ENCODE measurements around the gene WDR1. TPM values are rescaled to one million over a fixed set of nuclear protein-coding genes. Genes with fewer than 3 reads are reported as not detected.

The WDR1 gene
- total RNA-seq, 2 donors from 2014 or later = 437 to 476 TPM

DNA sequence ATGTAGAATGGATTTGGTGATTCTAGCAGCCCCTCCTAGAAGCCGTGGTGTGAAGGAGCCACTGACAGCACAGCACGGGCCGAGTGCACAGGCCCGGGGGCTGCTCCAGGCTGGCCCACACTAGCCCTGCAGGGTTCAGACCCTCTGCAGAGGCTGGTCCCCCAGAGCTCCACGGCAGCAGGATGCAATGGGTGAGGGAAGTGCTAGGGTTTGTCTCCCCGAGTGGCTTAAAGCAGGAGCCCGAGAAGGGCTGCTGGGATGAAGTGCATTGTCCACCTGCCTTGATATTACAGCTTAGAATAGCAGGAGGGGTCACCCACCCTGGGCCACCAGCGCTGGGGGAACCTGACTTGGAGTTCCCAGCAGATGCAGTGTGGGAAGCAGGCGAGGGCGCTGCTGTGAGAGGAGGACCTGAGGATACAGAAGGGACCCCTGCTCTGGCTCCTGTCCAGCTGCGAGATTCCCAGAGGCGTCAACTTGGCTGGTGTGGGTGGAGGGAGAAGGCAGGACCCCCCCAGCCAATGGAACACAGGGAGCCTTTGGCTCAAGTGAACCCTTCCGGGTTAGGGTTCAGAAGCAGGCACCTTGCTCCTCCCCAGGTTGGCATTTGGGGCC is 30.0 kb downstream of the WDR1 start:
- Histone ChIP-seq H3K27ac (no peak overlapping the region), H3K4me3 (no peak overlapping the region), H3K9me3 (no peaks in the 10 kb centered on the region), H3K4me1 (peaks cover 6% of the 10 kb centered on the region), H3K9ac (ENCODE audit: low read depth in 2 of 2, low read length in 2 of 2) (no peak overlapping the region), H3K27me3 (no peaks in the 10 kb centered on the region), H3K36me3 (peaks cover 70% of the 10 kb centered on the region)
- intact Hi-C loops (cut with DNase I) = no loop called here
- TF ChIP-seq, protein P1, sequence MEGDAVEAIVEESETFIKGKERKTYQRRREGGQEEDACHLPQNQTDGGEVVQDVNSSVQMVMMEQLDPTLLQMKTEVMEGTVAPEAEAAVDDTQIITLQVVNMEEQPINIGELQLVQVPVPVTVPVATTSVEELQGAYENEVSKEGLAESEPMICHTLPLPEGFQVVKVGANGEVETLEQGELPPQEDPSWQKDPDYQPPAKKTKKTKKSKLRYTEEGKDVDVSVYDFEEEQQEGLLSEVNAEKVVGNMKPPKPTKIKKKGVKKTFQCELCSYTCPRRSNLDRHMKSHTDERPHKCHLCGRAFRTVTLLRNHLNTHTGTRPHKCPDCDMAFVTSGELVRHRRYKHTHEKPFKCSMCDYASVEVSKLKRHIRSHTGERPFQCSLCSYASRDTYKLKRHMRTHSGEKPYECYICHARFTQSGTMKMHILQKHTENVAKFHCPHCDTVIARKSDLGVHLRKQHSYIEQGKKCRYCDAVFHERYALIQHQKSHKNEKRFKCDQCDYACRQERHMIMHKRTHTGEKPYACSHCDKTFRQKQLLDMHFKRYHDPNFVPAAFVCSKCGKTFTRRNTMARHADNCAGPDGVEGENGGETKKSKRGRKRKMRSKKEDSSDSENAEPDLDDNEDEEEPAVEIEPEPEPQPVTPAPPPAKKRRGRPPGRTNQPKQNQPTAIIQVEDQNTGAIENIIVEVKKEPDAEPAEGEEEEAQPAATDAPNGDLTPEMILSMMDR (IDR thresholded peaks at IDR 0.05) = no peak
- no peak for DNase-seq

DNA sequence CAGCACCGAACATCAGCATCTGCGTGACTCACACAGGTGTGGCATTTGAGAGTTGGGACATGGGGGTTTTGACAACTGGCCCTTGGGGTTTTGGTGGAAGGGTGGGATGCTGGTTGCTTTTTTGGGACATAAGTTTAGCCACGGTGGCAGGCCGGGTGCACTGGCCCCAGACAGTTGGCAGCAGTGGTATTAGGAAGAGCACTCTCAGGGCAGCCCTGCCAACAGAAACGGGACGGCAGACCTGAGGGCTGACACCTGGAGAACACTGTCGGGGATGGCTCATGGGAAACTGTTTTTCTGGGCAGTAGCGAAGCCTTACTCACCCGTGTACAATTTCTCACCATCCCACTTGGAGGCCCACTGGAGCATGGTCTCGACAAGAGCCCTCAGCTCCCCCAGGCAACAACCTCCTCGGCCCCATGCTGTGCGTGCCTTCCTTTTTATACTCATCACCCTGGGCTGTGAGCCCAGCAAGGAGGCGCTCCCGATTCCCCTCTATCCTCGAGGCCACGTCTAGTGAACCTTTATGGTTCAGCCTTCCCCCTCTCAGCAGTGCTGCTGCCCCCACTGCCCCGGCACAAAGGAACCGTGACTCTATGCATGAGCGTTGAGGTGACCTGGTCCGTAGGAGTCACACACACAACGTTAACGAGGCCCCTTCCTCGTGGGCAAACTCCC is 30.6 kb downstream of the WDR1 start:
- Histone ChIP-seq H3K9ac (ENCODE audit: low read depth in 2 of 2, low read length in 2 of 2) (no peak overlapping the region), H3K27me3 (no peaks in the 10 kb centered on the region), H3K4me1 (peaks cover 6% of the 10 kb centered on the region), H3K9me3 (no peaks in the 10 kb centered on the region), H3K36me3 (peaks cover 70% of the 10 kb centered on the region), H3K27ac (no peak overlapping the region), H3K4me3 (no peak overlapping the region)
- no peak for DNase-seq
- intact Hi-C loops (cut with DNase I) = no loop called here
- TF ChIP-seq, protein P1 (IDR thresholded peaks at IDR 0.05) = no peak

DNA sequence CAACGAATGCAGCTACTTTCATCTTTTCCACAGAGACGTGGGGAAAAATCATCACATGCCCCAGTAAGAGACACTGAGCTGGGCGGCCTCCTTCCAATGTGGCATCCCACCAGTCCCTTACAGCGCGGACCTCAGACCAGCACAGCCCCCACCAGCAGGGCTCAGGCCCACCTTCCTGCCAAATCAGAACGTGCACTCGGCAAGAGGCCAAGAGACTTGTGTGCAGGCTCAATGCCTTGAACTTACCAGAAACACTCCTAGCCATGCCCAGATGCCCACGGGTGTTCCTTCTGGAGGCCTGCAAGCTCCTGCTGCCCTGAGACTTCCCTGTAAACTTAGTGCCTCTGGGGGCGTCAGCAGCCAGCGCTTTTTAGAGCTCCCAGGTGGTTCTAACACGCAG is 31.2 kb downstream of the WDR1 start:
- Histone ChIP-seq H3K36me3 (peaks cover 70% of the 10 kb centered on the region), H3K9ac (ENCODE audit: low read depth in 2 of 2, low read length in 2 of 2) (no peak overlapping the region)

DNA sequence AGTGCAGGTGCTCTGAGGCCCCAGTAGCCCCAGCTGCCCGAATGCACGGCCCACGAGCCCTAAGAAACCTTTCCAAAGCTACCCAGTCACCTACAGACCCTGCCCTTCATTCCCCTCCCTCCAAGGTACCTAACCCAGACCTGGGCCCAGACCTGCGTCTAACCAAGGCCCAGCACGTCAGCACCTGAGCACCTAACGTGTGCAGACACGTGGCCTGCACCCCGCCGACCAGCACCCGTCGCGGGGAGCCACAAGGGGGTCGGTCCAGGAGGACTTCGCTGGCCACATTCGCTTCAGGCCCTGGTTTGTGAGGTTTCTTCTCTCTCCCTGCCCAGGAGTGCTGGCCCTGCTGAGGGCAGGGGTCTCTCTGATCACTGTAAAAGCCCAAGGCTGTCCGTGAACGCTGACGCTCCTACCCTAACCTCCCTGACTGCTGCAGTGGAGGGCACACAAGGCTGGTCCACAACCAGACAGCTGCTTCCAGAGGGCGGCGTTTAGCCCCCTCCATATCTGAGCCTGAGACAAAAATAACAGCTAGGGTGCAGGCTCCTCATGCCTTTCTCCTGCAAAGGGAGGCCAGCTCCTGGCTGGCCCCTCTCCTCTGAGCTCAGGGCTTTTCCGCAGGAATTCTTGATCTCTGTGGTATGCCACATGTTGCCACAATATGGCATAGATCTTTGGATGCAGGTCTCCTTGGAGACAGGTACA is 31.8 kb downstream of the WDR1 start:
- no peaks in the 10 kb centered on the region for H3K4me1 ChIP-seq
- no peak for DNase-seq
- peaks cover 74% of the 10 kb centered on the region for H3K36me3 ChIP-seq
- H3K27ac ChIP-seq = no peak overlapping the region
- H3K27me3 ChIP-seq = no peaks in the 10 kb centered on the region
- H3K4me3 ChIP-seq = no peak overlapping the region
- TF ChIP-seq, protein P1 (IDR thresholded peaks at IDR 0.05) = no peak
- H3K9me3 ChIP-seq = no peaks in the 10 kb centered on the region
- H3K9ac ChIP-seq (ENCODE audit: low read depth in 2 of 2, low read length in 2 of 2) = no peak overlapping the region
- intact Hi-C loops (cut with DNase I) = no loop called here

More for the DNA sequence above, 31.2 kb downstream of the WDR1 start:
- no peak for DNase-seq
- intact Hi-C loops (cut with DNase I) = no loop called here
- Histone ChIP-seq H3K27ac (no peak overlapping the region), H3K4me3 (no peak overlapping the region), H3K9me3 (no peaks in the 10 kb centered on the region), H3K4me1 (peaks cover 4% of the 10 kb centered on the region), H3K27me3 (no peaks in the 10 kb centered on the region)
- TF ChIP-seq, protein P1 (IDR thresholded peaks at IDR 0.05) = no peak

DNA sequence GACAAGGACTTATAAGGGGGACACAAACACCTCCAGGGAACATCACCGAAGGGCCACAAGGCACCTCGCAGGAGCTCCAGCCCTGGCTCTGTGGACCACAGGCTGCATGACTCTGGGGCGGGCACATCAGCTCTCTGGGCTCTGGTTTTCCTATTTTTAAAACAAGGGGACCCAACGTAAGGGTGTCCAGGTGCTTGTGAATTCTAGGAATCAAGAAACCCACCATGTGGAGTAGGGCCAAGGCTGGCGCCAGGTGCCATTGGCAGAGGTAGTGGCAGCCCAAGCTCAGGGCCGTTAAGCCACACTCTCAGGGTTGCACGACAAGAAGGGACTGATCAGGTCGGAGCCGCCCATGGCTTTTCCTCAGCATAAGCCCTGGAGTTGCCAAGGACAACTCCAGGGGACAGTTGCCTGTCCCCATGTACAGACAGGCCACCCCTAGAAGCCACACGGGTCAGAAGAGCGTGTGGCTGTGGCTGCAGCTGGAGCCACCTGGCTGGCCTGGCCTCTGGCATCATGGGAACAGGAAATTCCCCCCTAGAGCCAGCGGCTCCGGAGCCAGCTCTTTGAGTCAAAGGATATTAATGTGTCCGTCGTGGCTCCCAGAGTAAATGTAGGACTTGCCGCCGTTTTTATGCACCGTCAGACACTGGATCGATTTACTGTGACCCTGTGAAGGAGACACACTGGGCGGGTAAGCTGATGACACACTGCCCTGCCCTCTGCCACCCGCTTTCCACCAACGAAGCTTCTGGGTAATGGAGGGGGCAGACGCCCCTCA is 32.5 kb downstream of the WDR1 start:
- TF ChIP-seq, protein P1 (IDR thresholded peaks at IDR 0.05) = no peak
- Histone ChIP-seq H3K4me3 (no peak overlapping the region), H3K9me3 (no peaks in the 10 kb centered on the region), H3K27ac (no peak overlapping the region), H3K4me1 (no peaks in the 10 kb centered on the region), H3K36me3 (peaks cover 81% of the 10 kb centered on the region), H3K9ac (ENCODE audit: low read depth in 2 of 2, low read length in 2 of 2) (no peak overlapping the region), H3K27me3 (no peaks in the 10 kb centered on the region)
- DNase-seq = no peak
- intact Hi-C loops (cut with DNase I) = no loop called here

Measured in colonic mucosa (tissue), 4 donors.